Stimulated activated CD4-positive, alpha-beta T cell treated with anti-CD3 and anti-CD28 coated beads, TNF-alpha, amount 100 ng/mL, for 48 hours (primary cell): Measurements from ENCODE around the gene DYRK2.

Source experiments
- DNase-seq, 3 donors: peaks; one replicate each; pipeline ENCODE4 v3.0.0-alpha.2; 2020; ENCODE audit warnings: low read depth in 3 of 3

Gene DYRK2

DNA sequence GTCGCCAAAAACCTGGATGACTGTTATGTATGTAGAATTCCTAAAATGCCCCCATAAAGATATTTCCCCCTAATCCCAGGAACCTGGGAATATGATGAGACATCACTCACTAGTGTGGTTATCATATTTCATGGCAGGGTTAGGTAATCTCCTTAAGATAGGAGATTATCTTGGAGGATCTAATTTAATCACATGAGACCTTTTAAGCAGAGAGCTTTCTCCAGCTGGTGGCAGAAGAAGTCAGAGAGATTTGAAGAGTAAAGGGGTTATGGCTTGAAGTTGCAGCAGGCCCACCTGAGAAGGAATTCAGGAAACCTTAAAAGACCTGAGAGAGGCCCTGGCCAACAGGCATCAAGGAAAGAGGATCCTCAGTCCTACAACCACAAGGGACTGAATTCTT is 53.6 kb downstream of the DYRK2 start:
- DNase-seq = no peak

DNA sequence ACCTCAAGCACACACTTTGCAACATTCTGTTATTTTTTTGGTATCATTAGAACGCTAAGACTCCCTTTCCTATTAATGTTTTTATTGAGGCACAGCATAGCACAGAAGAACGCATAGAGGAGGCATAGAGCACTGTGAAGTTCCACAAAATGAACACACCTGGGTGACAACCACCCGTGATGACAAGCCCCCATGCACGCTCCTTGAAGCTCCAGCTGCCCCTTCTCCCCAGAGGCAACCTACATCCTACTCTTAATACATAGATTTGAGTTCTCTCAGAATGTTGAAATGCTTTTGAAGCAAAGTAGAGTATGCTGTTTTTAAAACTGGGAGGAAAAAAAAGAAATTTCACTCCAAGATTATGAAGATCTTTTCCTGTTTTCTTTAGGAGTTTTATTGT is 55.5 kb downstream of the DYRK2 start:
- no peak for DNase-seq

DNA sequence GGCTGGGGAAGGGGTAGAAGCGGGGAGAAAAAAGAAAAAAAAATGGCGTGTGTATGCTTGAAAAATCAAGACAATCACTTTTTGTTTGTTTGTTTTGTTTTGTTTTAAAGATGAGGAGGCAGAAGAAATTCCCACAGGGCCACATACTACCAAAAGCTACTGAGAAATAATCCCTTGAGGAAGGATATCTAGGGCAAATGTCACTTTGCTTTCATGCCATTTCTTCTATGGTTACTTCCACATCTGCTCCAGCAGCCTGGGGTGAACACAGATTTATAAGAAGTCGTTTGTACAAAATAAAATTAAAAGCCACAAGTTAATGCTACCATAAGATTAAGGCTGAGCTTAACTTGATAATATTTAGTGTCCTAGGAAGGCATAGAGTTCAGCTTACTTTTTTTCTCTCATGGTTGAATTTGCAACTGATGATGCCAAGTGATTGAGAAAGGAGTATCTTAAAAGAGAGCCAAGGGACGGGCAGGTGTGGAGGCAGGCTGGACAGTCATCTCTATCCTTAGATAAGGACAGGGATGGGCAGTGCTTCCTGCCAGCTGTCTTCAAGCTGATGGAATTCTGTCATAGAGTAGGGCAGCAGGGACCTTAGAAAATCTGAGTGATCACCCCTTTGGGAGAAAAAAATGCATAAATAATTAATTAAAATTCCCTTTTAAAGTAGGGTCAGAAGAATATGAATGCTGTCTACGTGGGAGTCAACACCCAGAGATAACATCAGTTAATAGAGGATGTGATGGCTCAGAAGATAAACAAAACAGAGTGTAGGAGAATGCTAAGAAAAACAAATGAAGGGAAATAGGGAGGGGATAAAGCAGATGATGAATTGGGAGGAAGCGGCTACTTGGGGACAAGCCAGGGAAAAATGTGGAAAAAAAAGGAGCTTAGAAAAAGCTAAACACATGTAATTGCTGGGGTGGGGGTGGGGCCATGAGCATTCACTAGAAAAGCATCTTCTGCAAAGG is 57.1 kb downstream of the DYRK2 start:
- no peak for DNase-seq

GRCh38 chr12:67709367-67709954 is 60.9 kb downstream of the DYRK2 start:
- DNase-seq = no peak

DNA sequence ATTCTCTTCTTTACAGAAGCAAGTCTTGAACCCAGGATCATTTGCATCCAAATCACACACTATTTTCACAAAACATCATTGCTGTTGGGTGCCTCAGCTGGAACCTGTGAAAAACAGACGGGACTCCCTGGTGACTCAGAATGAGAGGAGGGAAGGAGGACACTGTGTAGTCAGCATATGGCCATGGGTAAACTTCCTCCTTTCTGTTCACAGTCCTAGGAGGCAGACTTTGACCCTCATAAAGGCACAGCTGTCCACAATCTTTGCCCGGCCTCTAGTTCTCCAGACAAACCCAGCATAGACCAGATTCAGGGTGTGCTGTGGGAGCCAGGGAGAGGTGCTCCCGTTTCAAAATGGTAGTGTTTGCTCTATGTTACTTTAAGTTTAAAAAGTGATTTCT is 62.0 kb downstream of the DYRK2 start:
- no peak for DNase-seq

DNA sequence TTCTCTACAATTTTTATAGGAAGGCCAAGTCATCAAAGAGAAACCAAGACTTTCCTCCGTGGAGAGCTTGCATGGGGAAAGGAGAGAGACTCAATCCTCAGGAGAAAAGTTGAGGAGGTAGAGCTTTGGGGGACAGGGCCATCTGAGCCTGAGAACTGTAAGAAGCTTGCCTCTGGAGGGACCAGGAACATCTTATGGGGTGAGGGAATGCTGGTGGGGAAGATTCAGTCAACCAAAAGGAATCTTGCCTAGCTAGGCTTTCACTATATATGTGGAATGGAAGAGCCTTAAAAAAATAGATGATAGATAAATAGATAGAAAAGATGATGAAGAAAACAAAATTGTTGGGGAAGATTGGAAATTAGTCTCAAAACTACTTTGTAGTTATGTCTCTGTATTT is 63.5 kb downstream of the DYRK2 start:
- DNase-seq = no peak

DNA sequence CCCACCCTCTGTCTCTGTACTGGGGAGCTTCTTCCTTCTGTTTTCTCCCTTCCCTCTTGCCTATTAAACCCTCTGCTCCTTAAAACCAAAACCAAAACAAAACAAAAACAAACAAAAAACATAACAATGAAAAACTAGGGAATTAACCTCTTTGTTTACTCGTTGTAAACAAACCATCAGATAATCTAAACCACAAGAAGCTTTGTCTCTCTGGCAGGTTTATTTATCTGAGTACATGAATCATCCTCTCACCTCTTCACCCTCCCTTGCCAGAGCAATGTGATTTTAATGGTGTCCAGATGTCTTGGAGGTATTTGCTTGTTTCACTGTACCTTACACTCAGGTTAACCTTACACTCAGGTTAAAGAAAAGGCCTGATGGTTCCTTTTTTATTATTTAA is 66.1 kb downstream of the DYRK2 start:
- no peak for DNase-seq
